Measurements from ENCODE around the gene ARFGAP1. TPM values are rescaled to one million over a fixed set of nuclear protein-coding genes. Genes with fewer than 3 reads are reported as not detected.

ARFGAP1 gene
- total and polyA plus RNA-seq, 10 of the 15 experiments (the other 5 are each of a cell fraction or from before 2014, with no cell fraction given), result 0.45 to 79.9 (median 30.8) TPM

GRCh38 chr20:63268256-63268655 is 4.4 kb upstream of the ARFGAP1 start (continued):
- TF ChIP-seq RAD51 (IDR thresholded peaks at IDR 0.05), result no peak
- no peak for TF ChIP-seq BHLHE40 (IDR thresholded peaks at IDR 0.05; ENCODE audit: borderline replicate concordance in 1 of 2, low read depth in 2 of 2, low read length in 1 of 2)
- TF ChIP-seq JUNB (IDR thresholded peaks at IDR 0.05), result no peak
- TF ChIP-seq BACH1 (IDR thresholded peaks at IDR 0.05; ENCODE audit: borderline replicate concordance), result no peak
- no peak for TF ChIP-seq NR2C2 (IDR thresholded peaks at IDR 0.05; ENCODE audit: borderline replicate concordance, control insufficient read depth, insufficient read length, low read depth)
- no peak for TF ChIP-seq ZBED1 (IDR thresholded peaks at IDR 0.05; ENCODE audit: borderline replicate concordance)
- no peak for TF ChIP-seq HDGF (IDR thresholded peaks at IDR 0.05)

GRCh38 chr20:63268671-63269439 is 3.8 kb upstream of the ARFGAP1 start:
- H3K36me3 ChIP-seq (ENCODE audit: control insufficient read depth in 2 of 2, insufficient read depth in 2 of 2, low read length in 1 of 2), result no peaks in the 10 kb centered on the region
- no peak overlapping the region for H2AFZ ChIP-seq (ENCODE audit: control insufficient read depth, low read depth, low read length)
- H4K20me1 ChIP-seq (ENCODE audit: control insufficient read depth, insufficient read depth), result no peaks in the 10 kb centered on the region
- ChIA-PET RAD21 (ENCODE audit: unreplicated experiment) (no interaction called here), SMC1A (ENCODE audit: uncharacterized antibody, unreplicated experiment) (no interaction called here), POLR2A (no interaction called here), CTCF (no interaction called here)
- in situ Hi-C loops (cut with MboI), result no loop called here
- H3K9me3 ChIP-seq (replicated peaks; ENCODE audit: control insufficient read depth, insufficient read depth, low read length), result no peaks in the 10 kb centered on the region
- DNase-seq (ENCODE audit: low read depth, low spot score) (no peak), FAIRE-seq (no peak), ATAC-seq (no peak)
- intact Hi-C loops (cut with micrococcal nuclease; ENCODE audit: unreplicated experiment), result no loop called here
- H3K27ac ChIP-seq (ENCODE audit: control insufficient read depth, insufficient read depth), result no peak overlapping the region
- no peak overlapping the region for H3K4me2 ChIP-seq (ENCODE audit: control insufficient read depth, insufficient read depth)
- 21% methylated on average over 17 of the region's 18 CpGs for WGBS (ENCODE audit: insufficient coverage, insufficient replicate concordance, low lambda C conversion rate, missing lambda C conversion rate)
- H3K9ac ChIP-seq (ENCODE audit: control insufficient read depth, insufficient read depth, low read length), result no peak overlapping the region
- BruUV-seq (replicated peaks), result no TSS peak
- H3K4me3 ChIP-seq, result no peak overlapping the region
- H3K79me2 ChIP-seq (ENCODE audit: control insufficient read depth, insufficient read depth, low read length), result peaks cover 13% of the 10 kb centered on the region
- no peaks in the 10 kb centered on the region; the same call in 1 of the 2 replicates for H3K4me1 ChIP-seq (ENCODE audit: control insufficient read depth, insufficient read depth, low read length)
- no peaks in the 10 kb centered on the region; a peak in 1 of 4 replicates for H3K27me3 ChIP-seq (replicated peaks in 1 of 2; ENCODE audit: control insufficient read depth in 2 of 2, insufficient read depth in 2 of 2, low read length in 1 of 2)
- no peak for TF ChIP-seq CHD4 (IDR thresholded peaks at IDR 0.05)
- TF ChIP-seq CBFB (IDR thresholded peaks at IDR 0.05; ENCODE audit: low read depth), result no peak

Measured in GM12878 (cell line).